NCI-H1436 treated with DMSO at 0.1 percent for 48 hours (cell line): ENCODE measurements around the gene GANAB.
"Not testable (repeated sequence)": the region's sequence is repeated elsewhere in the genome, so short reads cannot be mapped to it uniquely, and the experiment has no call there.

Experiments used
- DNase-seq: peaks from one replicate; lab custom pipeline; 2025; lab: John Stamatoyannopoulos, UW

The GANAB gene

GRCh38 chr11:62621567-62622470 lies 24.6 kb downstream of the GANAB start, which contains the start of gene B3GAT3:
Gene B3GAT3, minus strand, starts transcription at chr11:62621986. Its CDS starts 39 bp downstream, at chr11:62621947.
- peak; percentile 78 for DNase-seq

GRCh38 chr11:62621027-62621566 lies 25.3 kb downstream of the GANAB start:
- no peak for DNase-seq

GRCh38 chr11:62616957-62617356 lies 29.5 kb downstream of the GANAB start:
- DNase-seq: not testable (repeated sequence)

- DNase-seq: no peak
Measured at GRCh38 chr11:62615521-62615920, 30.9 kb downstream of the GANAB start.

- DNase-seq: no peak
Measured at GRCh38 chr11:62614275-62614674, 32.1 kb downstream of the GANAB start.

GRCh38 chr11:62613291-62613778 lies 33.1 kb downstream of the GANAB start:
- DNase-seq: no peak

- no peak for DNase-seq
Measured at GRCh38 chr11:62612366-62613290, 33.8 kb downstream of the GANAB start, which contains the start of the genes EML3 and ROM1. Gene EML3, minus strand, starts transcription at chr11:62612775. Its CDS starts 318 bp downstream, at chr11:62612457. Gene ROM1, plus strand, starts transcription at chr11:62613257. Its CDS starts 25 bp downstream, at chr11:62613282.

- no peak for DNase-seq
Measured at GRCh38 chr11:62611705-62612365, 34.6 kb downstream of the GANAB start.

GRCh38 chr11:62610814-62611704 lies 35.4 kb downstream of the GANAB start:
- DNase-seq: no peak

- DNase-seq: no peak
Measured at GRCh38 chr11:62610403-62610802, 36.0 kb downstream of the GANAB start.

GRCh38 chr11:62608776-62609175 lies 37.6 kb downstream of the GANAB start:
- DNase-seq: no peak

GRCh38 chr11:62607714-62608113 lies 38.7 kb downstream of the GANAB start:
- no peak for DNase-seq

GRCh38 chr11:62605902-62606301 lies 40.5 kb downstream of the GANAB start:
- DNase-seq: no peak

GRCh38 chr11:62605467-62605866 lies 40.9 kb downstream of the GANAB start:
- no peak for DNase-seq

GRCh38 chr11:62604460-62605120 lies 41.8 kb downstream of the GANAB start:
- no peak for DNase-seq

- no peak for DNase-seq
Measured at GRCh38 chr11:62603776-62604299, 42.6 kb downstream of the GANAB start.

- DNase-seq: no peak
Measured at GRCh38 chr11:62603072-62603408, 43.4 kb downstream of the GANAB start.

- no peak for DNase-seq
Measured at GRCh38 chr11:62602141-62603071, 44.0 kb downstream of the GANAB start.
